Keratinocyte (primary cell): ENCODE measurements around the gene TSPAN4. TPM values are rescaled to one million over a fixed set of nuclear protein-coding genes. Genes with fewer than 3 reads are reported as not detected.

Source experiments
- DNase-seq: peaks from one replicate; pipeline ENCODE4 v3.0.0-alpha.2; 2011; ENCODE audit warnings: low read depth, missing footprints, low spot score
- FAIRE-seq: peaks from 2 replicates; lab custom pipeline; 2011; peaks lifted over from hg19 to GRCh38; lab: Jason Lieb, UNC
- H2AFZ ChIP-seq: 2 replicates; pipeline ENCODE4 v1.6.0; 2012; ENCODE audit warnings: low read length, control low read depth, inconsistent platforms; ENCODE audit not compliant: control insufficient read depth
- H3K27ac ChIP-seq: 2 replicates; pipeline ENCODE4 v1.5.1; 2011; ENCODE audit warnings: low read length; ENCODE audit not compliant: control insufficient read depth, insufficient read depth
- H3K27me3 ChIP-seq: 3 replicates; pipeline ENCODE4 v1.6.0; 2011; ENCODE audit warnings: low read length; ENCODE audit not compliant: control insufficient read depth, insufficient read depth; ENCODE audit errors: extremely low read depth
- H3K36me3 ChIP-seq, 2 experiments: 2 replicates in 1 of 2; 3 replicates in 1 of 2; pipeline ENCODE4 v1.5.1; 2011; ENCODE audit warnings: low read length in 2 of 2, mild to moderate bottlenecking in 1 of 2; ENCODE audit not compliant: control insufficient read depth in 2 of 2, insufficient read depth in 2 of 2; ENCODE audit errors: extremely low read depth in 1 of 2
- H3K4me1 ChIP-seq: 3 replicates; pipeline ENCODE4 v1.5.1; 2011; ENCODE audit warnings: low read length; ENCODE audit not compliant: control insufficient read depth, insufficient read depth; ENCODE audit errors: extremely low read depth
- H3K4me2 ChIP-seq: 3 replicates; pipeline ENCODE4 v1.6.0; 2011; ENCODE audit warnings: low read depth, low read length; ENCODE audit not compliant: control insufficient read depth, insufficient read depth; ENCODE audit errors: extremely low read depth
- H3K4me3 ChIP-seq, 3 experiments: fragments of 200-600 bp in 1 of 3; sonication (generic) in 1 of 3; 2 replicates in 2 of 3; 3 replicates in 1 of 3; pipeline ENCODE4 v1.5.1; 2011 to 2016; ENCODE audit warnings: low read length in 3 of 3, mild to moderate bottlenecking in 3 of 3, control low read depth in 2 of 3, inconsistent platforms in 1 of 3, low read depth in 1 of 3, mixed read lengths in 1 of 3, mixed run types in 1 of 3, moderate library complexity in 1 of 3; ENCODE audit not compliant: control insufficient read depth in 2 of 3, insufficient read depth in 2 of 3; ENCODE audit errors: extremely low read depth in 1 of 3
- H3K79me2 ChIP-seq: 2 replicates; pipeline ENCODE4 v1.6.0; 2012; ENCODE audit warnings: low read length; ENCODE audit not compliant: control insufficient read depth, insufficient read depth
- H3K9ac ChIP-seq: 3 replicates; pipeline ENCODE4 v1.6.0; 2011; ENCODE audit warnings: low read length; ENCODE audit not compliant: control insufficient read depth, insufficient read depth; ENCODE audit errors: extremely low read depth
- H3K9me1 ChIP-seq: 3 replicates; pipeline ENCODE4 v1.6.0; 2011; ENCODE audit warnings: low read length; ENCODE audit not compliant: control insufficient read depth, insufficient read depth; ENCODE audit errors: extremely low read depth
- H3K9me3 ChIP-seq: 2 replicates; pipeline ENCODE4 v1.5.1; 2012; ENCODE audit warnings: low read depth, low read length; ENCODE audit not compliant: control insufficient read depth
- H4K20me1 ChIP-seq: 3 replicates; pipeline ENCODE4 v1.6.0; 2011; ENCODE audit warnings: low read length; ENCODE audit not compliant: control insufficient read depth, insufficient read depth; ENCODE audit errors: extremely low read depth
- CTCF ChIP-seq, 3 experiments: IDR thresholded peaks in 1 of 3; conservative IDR thresholded peaks in 1 of 3; optimal IDR thresholded peaks in 1 of 3; 2 replicates in 2 of 3; 3 replicates in 1 of 3; pipeline versions ENCODE3 to v1.5.1; 2011; ENCODE audit warnings: low read length in 3 of 3, mild to moderate bottlenecking in 3 of 3, moderate library complexity in 2 of 3, control low read depth in 1 of 3, inconsistent platforms in 1 of 3; ENCODE audit not compliant: insufficient read depth in 2 of 3; ENCODE audit errors: extremely low read depth in 1 of 3
- EZH2 ChIP-seq: IDR thresholded peaks from one replicate; pipeline ENCODE4 v1.6.1; 2012; ENCODE audit warnings: inconsistent platforms, mild to moderate bottlenecking, low read length, moderate library complexity
- dilution Hi-C: fragments of 300-500 bp; cut with MboI; formaldehyde crosslinking; loops from one replicate; pipeline ENCODE4 v1.7.0; 2020; ENCODE audit warnings: low sequenced_read_pairs; ENCODE audit not compliant: extremely low pct_ligation_motif_present
- polyA plus RNA-seq, 5 experiments: library from polyadenylated mRNA; depleted of rRNA in 3 of 5; stranded (reverse) in 3 of 5; stranded (forward) in 1 of 5; unstranded in 1 of 5; fragments of >200 nt; gene quantifications; 1 replicate in 1 of 5; 2 replicates in 3 of 5; 3 replicates in 1 of 5; pipeline versions ENCODE4 v1.2.1 to v1.2.3, GENCODE V29; 2011 to 2012; ENCODE audit warnings: missing spikeins in 2 of 5, low read depth in 1 of 5, low replicate concordance in 1 of 5

Gene TSPAN4
- polyA plus RNA-seq, 1 donor (not counting 4 experiments of a cell fraction or from before 2014, with no cell fraction given): 42.1 TPM

- no peaks in the 10 kb centered on the region for H3K27me3 ChIP-seq
- H3K4me2 ChIP-seq: no peak overlapping the region
- no peak for FAIRE-seq
- H3K9me3 ChIP-seq: no peaks in the 10 kb centered on the region
- no peak for TF ChIP-seq EZH2
- no peak for TF ChIP-seq CTCF (optimal IDR thresholded peaks at IDR 0.05 in 1 of 3, IDR thresholded peaks at IDR 0.05 in 1 of 3, conservative IDR thresholded peaks at IDR 0.05 in 1 of 3; ENCODE audit: extremely low read depth in 1 of 3, insufficient read depth in 2 of 3, low read length in 3 of 3)
- H3K4me1 ChIP-seq: peaks cover 4% of the 10 kb centered on the region
- no peak overlapping the region for H3K4me3 ChIP-seq
- H3K36me3 ChIP-seq: peaks cover 6 to 8% of the 10 kb centered on the region in 2 experiments
- no peak for DNase-seq
- no peak overlapping the region for H3K27ac ChIP-seq
- H4K20me1 ChIP-seq: peaks cover 11% of the 10 kb centered on the region
- dilution Hi-C loops: no loop called here
- no peak overlapping the region for H3K9ac ChIP-seq
- H3K79me2 ChIP-seq: no peaks in the 10 kb centered on the region
- no peak overlapping the region for H2AFZ ChIP-seq
- no peaks in the 10 kb centered on the region for H3K9me1 ChIP-seq
Measured at GRCh38 chr11:855330-855674, 12.7 kb downstream of the TSPAN4 start.

GRCh38 chr11:855796-856195 is 13.1 kb downstream of the TSPAN4 start:
- peaks cover 6 to 8% of the 10 kb centered on the region in 2 experiments for H3K36me3 ChIP-seq
- H3K4me3 ChIP-seq: no peak overlapping the region
- H3K9ac ChIP-seq: no peak overlapping the region
- no peak for FAIRE-seq
- TF ChIP-seq CTCF (optimal IDR thresholded peaks at IDR 0.05 in 1 of 3, IDR thresholded peaks at IDR 0.05 in 1 of 3, conservative IDR thresholded peaks at IDR 0.05 in 1 of 3; ENCODE audit: extremely low read depth in 1 of 3, insufficient read depth in 2 of 3, low read length in 3 of 3) (no peak), EZH2 (no peak)
- no peak overlapping the region for H3K27ac ChIP-seq
- H4K20me1 ChIP-seq: peaks cover 11% of the 10 kb centered on the region
- dilution Hi-C loops: no loop called here
- no peaks in the 10 kb centered on the region for H3K27me3 ChIP-seq
- H3K79me2 ChIP-seq: no peaks in the 10 kb centered on the region
- DNase-seq: no peak
- no peaks in the 10 kb centered on the region for H3K9me1 ChIP-seq
- H3K4me1 ChIP-seq: peaks cover 4% of the 10 kb centered on the region
- no peak overlapping the region for H3K4me2 ChIP-seq
- no peak overlapping the region for H2AFZ ChIP-seq
- H3K9me3 ChIP-seq: no peaks in the 10 kb centered on the region
